Endothelial cell of umbilical vein (primary cell): Measurements from ENCODE around the gene SPAG16.
"Not testable (repeated sequence)": the region's sequence is repeated elsewhere in the genome, so short reads cannot be mapped to it uniquely, and the experiment has no call there.

Source experiments
- EZH2 ChIP-seq: IDR thresholded peaks from 2 replicates; pipeline ENCODE4 v1.6.1; 2012; ENCODE audit warnings: borderline replicate concordance, low read depth, mild to moderate bottlenecking, moderate library complexity, low read length, inconsistent platforms; ENCODE audit not compliant: severe bottlenecking
- FOS ChIP-seq: IDR thresholded peaks from 2 replicates; pipeline ENCODE4 v1.6.1; 2011; ENCODE audit warnings: mild to moderate bottlenecking, low read length, moderate library complexity, borderline replicate concordance; ENCODE audit not compliant: insufficient read depth
- GATA2 ChIP-seq: IDR thresholded peaks from 2 replicates; pipeline ENCODE4 v1.7.0; 2011; ENCODE audit warnings: low read depth, mild to moderate bottlenecking, moderate library complexity, mixed read lengths, low read length; ENCODE audit not compliant: insufficient read length, insufficient read depth
- JUN ChIP-seq: IDR thresholded peaks from 2 replicates; pipeline ENCODE4 v1.6.1; 2011; ENCODE audit warnings: borderline replicate concordance, low read depth; ENCODE audit not compliant: insufficient read length, insufficient read depth
- MYC ChIP-seq: IDR thresholded peaks from one replicate; pipeline ENCODE4 v1.6.1; 2011; ENCODE audit warnings: mild to moderate bottlenecking, low read depth, low read length
- POLR2A ChIP-seq: IDR thresholded peaks from 2 replicates; pipeline ENCODE4 v1.6.1; 2012; ENCODE audit warnings: low read depth, mild to moderate bottlenecking, control low read depth, low read length
- POLR2AphosphoS5 ChIP-seq: IDR thresholded peaks from 2 replicates; pipeline ENCODE4 v1.6.1; 2012; ENCODE audit warnings: low read depth, mild to moderate bottlenecking, control low read depth, low read length, moderate library complexity; ENCODE audit not compliant: insufficient read depth
- TF ChIP-seq, protein P1 (sequence below), 2 donors: IDR thresholded peaks; 1 replicate in 1 of 2; 2 replicates in 1 of 2; pipeline ENCODE4 v1.5.1; 2011; ENCODE audit warnings: low read length in 2 of 2, mild to moderate bottlenecking in 2 of 2, moderate library complexity in 2 of 2, control low read depth in 1 of 2, inconsistent platforms in 1 of 2, low read depth in 1 of 2; ENCODE audit not compliant: insufficient read depth in 1 of 2; ENCODE audit errors: extremely low read depth in 1 of 2
- TF ChIP-seq, protein P2 (sequence below): IDR thresholded peaks from 2 replicates; pipeline ENCODE4 v1.6.1; 2011; ENCODE audit not compliant: insufficient read depth, insufficient read length

DNA sequence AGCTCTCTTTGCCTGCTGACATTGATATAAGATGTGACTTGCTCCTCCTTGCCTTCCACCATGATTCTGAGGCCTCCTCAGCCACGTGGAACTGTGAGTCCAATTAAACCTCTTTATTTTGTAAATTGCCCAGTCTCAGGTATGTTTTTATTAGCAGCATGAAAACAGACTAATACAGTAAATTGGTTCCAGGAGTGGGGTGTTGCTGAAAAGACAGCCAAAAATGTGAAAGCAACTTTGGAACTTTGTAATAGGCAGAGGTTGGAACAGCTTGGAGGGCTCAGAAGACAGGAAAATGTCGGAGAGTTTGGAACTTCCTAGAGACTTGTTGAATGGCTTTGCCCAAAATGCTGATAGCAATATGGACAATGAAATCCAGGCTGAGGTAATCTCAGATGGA lies 7.1 kb upstream of the SPAG16 start:
- not testable (repeated sequence) for TF ChIP-seq GATA2, POLR2A, POLR2AphosphoS5, FOS, JUN, EZH2, MYC
- TF ChIP-seq, protein P1, sequence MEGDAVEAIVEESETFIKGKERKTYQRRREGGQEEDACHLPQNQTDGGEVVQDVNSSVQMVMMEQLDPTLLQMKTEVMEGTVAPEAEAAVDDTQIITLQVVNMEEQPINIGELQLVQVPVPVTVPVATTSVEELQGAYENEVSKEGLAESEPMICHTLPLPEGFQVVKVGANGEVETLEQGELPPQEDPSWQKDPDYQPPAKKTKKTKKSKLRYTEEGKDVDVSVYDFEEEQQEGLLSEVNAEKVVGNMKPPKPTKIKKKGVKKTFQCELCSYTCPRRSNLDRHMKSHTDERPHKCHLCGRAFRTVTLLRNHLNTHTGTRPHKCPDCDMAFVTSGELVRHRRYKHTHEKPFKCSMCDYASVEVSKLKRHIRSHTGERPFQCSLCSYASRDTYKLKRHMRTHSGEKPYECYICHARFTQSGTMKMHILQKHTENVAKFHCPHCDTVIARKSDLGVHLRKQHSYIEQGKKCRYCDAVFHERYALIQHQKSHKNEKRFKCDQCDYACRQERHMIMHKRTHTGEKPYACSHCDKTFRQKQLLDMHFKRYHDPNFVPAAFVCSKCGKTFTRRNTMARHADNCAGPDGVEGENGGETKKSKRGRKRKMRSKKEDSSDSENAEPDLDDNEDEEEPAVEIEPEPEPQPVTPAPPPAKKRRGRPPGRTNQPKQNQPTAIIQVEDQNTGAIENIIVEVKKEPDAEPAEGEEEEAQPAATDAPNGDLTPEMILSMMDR (IDR thresholded peaks at IDR 0.05; ENCODE audit: extremely low read depth in 1 of 2, insufficient read depth in 1 of 2, low read depth in 1 of 2, low read length in 2 of 2) = not testable (repeated sequence)
- TF ChIP-seq, protein P2, sequence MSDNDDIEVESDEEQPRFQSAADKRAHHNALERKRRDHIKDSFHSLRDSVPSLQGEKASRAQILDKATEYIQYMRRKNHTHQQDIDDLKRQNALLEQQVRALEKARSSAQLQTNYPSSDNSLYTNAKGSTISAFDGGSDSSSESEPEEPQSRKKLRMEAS = not testable (repeated sequence)
